Activated CD8-positive, alpha-beta memory T cell treated with anti-CD3 and anti-CD28 coated beads for 4 hours (primary cell): ENCODE data around the gene BCKDK.
"Not testable (repeated sequence)": the region's sequence is repeated elsewhere in the genome, so short reads cannot be mapped to it uniquely, and the experiment has no call there.

Source experiments
- DNase-seq, 2 donors: peaks; one replicate each; pipeline ENCODE4 v3.0.0-alpha.2; 2020; ENCODE audit warnings: low read depth in 2 of 2

Gene BCKDK

DNA sequence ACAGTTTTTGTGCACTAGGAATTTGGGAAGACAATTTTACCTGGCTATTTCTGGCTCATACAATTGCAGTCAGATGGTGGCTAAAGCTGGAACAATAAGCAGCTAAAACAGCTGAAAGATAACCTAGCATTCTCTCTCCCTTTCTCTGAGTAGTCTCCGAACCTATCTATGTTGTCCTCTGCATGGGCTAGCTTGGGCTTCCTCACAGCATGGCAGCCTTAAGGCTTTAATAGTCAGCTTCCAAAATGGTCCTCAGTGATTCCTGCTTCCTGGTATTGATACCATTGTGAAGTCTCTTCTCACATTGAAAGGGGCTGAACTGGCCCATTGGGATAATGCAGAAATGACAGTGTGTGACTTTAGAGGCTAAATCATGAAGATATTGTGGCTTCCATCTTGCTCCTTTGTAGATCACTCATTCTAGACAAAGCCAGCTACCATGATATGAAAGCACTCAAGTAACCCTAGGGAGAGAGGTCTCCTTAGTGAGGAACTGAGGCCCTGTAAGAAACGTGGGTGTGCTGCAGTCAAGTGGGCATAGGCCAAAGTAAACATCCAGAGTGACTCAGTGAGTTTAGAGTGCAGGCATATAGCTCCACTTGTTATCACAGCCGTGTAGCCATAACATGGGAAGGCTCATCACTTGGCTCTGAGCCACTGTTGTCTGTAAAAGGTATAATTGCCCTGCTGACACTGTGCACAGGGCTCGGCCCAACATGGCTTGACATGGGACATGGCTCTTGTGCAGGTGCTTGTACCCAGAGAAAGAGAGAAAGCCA lies 8.1 kb upstream of the BCKDK start:
- no peak for DNase-seq

DNA sequence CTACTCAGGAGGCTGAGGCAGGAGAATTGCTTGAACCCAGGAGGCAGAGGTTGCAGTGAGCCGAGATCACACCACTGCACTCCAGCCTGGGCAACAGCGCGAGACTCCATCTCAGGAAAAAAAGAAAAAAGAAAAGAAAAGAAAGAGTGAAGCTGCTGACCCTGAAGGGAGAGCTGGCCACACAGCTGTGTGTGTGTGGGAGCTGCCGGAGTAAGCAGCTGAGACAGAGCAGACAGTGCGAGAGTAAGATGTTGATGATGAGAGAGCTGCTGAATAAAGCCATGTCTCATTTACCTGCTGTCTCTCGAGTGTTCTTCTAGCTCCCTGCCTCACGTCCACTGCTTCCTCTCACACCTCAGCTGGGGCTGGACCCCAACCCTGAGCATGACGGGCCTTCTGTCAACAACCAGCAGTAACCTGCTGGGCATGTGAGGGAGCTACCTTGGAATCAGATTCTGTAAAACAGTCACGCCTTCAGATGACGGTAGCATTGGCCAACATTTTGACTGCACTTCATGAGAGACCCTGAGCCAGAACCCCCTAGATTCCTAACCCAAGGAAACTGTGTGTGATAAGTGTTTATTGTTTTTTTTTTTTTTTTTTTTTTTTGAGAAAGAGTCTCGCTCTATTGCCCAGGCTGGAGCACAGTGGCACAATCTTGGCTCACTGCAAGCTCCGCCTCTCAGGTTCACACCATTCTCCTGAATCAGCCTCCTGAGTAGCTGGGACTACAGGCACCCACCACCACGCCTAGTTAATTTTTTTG lies 7.1 kb upstream of the BCKDK start:
- not testable (repeated sequence) for DNase-seq

DNA sequence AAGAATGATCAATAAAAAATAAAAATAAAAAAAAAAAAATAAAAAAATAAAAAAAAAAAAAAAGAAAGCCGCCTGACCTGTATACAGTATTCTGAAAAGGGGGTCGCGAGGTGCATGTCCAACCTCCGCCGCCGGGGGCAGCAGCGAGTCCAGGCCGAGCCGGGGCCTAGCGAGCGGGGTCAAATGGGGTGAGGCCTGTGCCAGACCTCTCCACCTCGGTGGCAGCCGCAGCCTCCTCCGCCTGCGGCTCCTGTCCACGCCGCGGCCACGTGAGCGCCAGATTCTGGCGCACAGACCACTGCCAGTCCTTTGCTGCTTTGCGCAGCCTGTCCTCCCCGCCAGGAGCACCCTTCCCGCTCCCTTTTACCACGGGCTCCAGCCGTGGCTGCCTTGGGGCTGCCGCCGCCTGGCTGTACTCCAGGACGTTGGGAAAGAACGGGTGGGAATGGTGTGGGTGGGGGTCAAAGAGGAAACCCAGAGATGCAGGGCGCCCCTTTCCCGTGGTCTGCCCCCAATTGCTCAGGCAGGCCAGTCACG lies 2.4 kb upstream of the BCKDK start:
- peak; percentile 56 to 70 for DNase-seq

GRCh38 chr16:31106509-31107464 lies 1.4 kb upstream of the BCKDK start:
- no peak for DNase-seq

DNA sequence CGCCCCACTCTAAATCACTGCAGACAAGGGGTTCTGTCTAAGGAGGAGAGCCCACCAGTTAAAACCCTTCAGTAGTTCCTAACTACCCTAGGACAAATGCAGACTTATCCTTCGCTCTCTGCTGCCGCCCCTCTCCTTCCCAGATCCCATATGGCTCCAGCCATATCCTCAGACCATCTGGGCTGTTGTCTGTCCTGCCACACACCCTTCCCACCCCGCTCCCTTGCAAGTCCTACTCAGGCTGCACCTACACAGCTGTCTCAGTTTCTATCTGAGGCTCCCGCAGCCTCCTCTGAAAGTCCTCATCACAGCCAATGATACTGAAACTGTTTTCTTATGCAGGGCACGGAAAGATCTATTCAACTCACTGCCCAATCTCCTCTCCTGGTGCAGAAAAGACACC lies 720 bp upstream of the BCKDK start:
- DNase-seq = no peak

DNA sequence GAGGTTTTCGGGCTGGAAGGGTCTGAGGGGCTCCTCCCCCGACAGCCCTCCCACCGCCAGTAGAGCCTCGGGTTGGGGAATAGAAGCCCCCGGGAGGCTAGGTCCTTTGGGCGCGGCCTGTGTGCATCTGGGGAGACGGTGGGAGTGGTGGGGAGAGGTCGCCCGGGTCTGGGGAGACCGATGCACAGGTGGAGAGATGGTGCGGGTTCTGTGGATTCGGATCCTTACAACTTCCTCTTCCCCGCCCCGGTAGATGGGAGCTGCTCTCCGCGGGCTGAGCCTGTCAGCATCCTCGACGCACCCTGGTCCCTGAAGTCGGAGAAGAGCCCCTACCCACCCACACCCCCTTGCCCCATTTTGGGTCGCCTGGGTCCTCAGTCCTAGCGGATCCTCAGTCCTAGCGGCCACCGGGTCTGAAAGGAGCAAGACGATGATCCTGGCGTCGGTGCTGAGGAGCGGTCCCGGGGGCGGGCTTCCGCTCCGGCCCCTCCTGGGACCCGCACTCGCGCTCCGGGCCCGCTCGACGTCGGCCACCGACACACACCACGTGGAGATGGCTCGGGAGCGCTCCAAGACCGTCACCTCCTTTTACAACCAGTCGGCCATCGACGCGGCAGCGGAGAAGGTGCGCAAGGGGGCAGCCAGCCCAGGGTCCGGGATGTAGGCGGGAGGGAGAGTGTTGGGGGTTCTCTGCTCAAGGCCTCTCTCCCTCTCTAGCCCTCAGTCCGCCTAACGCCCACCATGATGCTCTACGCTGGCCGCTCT lies 790 bp downstream of the BCKDK start:
- no peak for DNase-seq

DNA sequence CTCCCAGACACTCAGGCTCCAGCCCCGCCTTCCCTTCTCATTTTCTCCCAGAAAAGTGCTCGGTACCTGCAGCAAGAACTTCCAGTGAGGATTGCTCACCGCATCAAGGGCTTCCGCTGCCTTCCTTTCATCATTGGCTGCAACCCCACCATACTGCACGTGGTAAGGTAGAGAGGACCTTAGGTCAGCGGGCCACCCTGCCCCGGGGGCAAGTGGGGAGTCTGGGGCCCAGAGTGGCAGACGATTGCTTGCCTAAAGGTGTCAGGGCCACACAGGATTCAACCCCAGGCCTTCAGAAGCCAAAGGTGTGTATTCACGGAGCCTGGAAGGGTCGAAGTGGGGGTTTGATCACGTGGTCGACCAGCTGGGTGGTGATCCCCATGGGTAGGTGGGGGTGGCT lies 1.4 kb downstream of the BCKDK start:
- no peak for DNase-seq

DNA sequence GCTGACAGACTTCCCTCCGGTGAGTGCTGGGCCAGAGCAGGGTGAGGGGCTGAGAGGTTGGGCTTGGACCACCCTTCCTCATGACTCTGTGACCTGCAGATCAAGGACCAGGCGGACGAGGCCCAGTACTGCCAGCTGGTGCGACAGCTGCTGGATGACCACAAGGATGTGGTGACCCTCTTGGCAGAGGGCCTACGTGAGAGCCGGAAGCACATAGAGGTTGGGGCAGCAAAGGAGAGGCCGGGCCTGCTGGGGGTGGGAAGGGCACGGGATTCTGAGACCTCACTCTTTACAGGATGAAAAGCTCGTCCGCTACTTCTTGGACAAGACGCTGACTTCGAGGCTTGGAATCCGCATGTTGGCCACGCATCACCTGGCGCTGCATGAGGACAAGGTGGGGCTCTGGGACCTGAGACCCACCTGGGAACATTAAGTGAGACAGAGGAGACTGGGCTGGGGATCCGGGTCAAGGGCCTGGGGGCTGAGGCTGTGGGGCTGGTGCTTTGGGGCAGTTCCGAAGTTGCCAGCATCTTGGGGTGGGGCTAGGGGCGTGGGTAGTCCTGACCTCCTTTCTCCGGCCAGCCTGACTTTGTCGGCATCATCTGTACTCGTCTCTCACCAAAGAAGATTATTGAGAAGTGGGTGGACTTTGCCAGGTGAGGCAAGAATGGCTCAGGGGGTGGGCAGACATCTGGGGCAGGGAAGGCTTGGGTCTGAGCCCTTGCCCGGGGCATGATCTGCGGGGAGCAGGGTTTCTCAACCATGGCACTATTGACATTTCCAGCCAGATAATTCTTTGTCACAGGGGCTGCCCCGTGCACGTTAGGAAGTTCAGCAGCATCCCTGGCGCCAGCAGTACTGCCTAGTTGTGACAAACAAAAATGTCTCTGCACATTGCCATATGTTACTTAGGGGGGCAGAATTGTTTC lies 2.2 kb downstream of the BCKDK start:
- DNase-seq = no peak

GRCh38 chr16:31111881-31112466 lies 3.8 kb downstream of the BCKDK start:
- no peak for DNase-seq

DNA sequence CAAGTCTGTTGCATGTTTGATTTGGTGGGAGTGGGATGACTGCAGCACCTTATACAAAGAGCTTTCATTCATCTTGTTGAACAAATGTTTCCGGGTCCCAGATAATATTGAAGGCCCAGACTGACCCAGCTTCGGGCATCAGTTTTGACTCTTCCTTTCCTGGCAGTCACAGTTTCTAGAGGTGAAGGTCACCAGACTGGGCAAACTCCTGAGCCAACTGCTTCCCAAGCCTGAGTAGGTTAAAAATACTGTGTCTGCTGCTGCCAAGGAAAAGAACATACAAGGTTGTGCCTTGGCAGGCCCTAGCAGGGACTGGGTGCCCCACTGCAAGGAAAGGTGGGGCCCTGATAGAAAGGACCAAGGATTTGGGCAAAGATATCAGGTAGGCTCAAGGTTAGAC lies 4.5 kb downstream of the BCKDK start:
- DNase-seq = no peak

- DNase-seq = no peak
Observed at GRCh38 chr16:31113121-31114120, 5.2 kb downstream of the BCKDK start.

DNA sequence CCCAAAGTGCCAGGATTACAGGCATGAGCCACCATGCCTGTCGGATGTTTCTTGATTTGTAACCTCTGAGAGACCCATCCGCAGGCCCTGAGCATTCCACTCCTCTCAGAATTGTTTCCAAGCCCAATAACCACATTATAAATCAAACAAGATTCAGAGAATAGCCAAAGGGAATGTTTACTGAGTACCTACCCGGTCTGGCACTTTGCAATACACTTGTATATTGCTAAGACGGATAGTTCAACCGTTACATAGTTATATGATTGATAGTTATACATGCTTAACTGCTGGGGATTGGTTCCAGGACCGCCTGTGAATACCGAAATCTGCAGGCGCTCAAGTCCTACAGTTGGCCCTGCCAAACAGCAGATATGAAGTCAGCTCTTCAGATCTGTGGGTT lies 6.3 kb downstream of the BCKDK start:
- DNase-seq = no peak

- peak; percentile 94 to 97 for DNase-seq
Observed at GRCh38 chr16:31117384-31118222, 9.4 kb downstream of the BCKDK start, which contains the start of gene KAT8. TSS of gene KAT8 (plus strand) at chr16:31117664. CDS start at chr16:31117682, 18 bp downstream.

DNA sequence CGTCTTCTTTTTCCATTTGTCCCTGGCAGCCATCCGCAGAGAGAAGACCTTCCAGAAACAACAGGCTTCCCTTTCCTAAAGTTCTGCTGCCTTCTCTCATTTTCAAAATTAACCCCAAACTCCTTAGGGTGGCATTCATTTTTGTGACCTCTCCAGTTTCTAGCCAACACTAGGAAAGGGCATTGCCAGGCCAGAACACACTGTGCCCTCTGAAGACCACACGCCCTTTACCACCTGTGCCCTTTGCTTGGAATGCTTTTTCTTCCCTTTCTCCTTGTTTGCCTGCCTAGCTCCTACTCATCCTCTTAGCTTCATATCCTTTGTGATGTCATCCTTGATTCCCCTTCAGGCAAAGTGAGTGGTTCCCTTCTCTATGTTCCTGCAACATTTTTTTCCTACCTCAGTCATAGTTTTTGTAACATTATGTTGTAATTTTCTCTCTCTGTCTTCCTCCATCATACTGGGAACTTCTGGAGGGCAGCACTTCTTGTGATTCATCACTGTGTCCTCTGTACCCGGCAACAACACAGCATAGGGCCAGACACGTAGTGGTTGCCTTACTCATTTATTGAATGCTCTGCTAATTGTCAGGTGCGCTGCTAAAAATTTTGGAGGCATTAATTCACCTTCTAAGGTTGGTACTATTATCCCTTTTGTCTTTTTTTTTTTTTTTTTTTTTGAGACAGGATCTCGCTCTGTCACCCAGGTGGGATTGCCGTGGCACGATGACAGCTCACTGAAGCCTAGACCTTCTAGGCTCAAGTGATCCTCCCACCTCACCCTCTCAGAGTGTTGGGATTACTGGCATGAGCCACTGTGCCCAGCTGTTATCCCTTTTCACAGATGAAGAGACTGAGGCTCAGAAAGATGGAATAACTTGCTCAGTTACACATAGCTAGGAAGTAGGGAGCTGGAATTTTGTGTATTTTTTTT lies 10.3 kb downstream of the BCKDK start:
- DNase-seq = no peak

- no peak for DNase-seq
Observed at GRCh38 chr16:31120129-31120528, 11.9 kb downstream of the BCKDK start.

GRCh38 chr16:31125844-31126243 lies 17.7 kb downstream of the BCKDK start:
- no peak for DNase-seq
